HEK293 (cell line): ENCODE results near the gene DGKB.

Experiments
- CTCF ChIA-PET: fragments of 350-600 bp; formaldehyde crosslinking; extraction: SDS; loops from one replicate; lab custom pipeline; 2021; ENCODE audit warnings: antibody characterized with exemption; lab: Yijun Ruan, JAX
- POLR2A ChIA-PET: fragments of 300-600 bp; formaldehyde crosslinking; extraction: SDS; loops from one replicate; lab custom pipeline; 2020; ENCODE audit warnings: antibody characterized with exemption, inconsistent platforms; lab: Yijun Ruan, JAX
- H3K27ac ChIP-seq: fragments of 200-500 bp; sonication (Bioruptor generic); 2 replicates; pipeline ENCODE4 v1.5.1; 2014; ENCODE audit warnings: low read depth, low read length, control low read depth, inconsistent platforms; ENCODE audit errors: extremely low read depth
- H3K36me3 ChIP-seq, 2 experiments: fragments of 200-500 bp in 1 of 2; sonication (Bioruptor generic) in 1 of 2; 1 replicate in 1 of 2; 2 replicates in 1 of 2; pipeline ENCODE4 v1.5.1; 2014 to 2017; ENCODE audit warnings: inconsistent platforms in 2 of 2, low read length in 2 of 2; ENCODE audit not compliant: control insufficient read depth in 2 of 2, insufficient read depth in 1 of 2
- H3K4me1 ChIP-seq: fragments of 200-500 bp; sonication (Bioruptor generic); 2 replicates; pipeline ENCODE4 v1.5.1; 2014; ENCODE audit warnings: mild to moderate bottlenecking, low read length, inconsistent platforms; ENCODE audit not compliant: control insufficient read depth, insufficient read depth
- H3K4me3 ChIP-seq: 2 replicates; pipeline ENCODE4 v1.5.1; 2011; ENCODE audit warnings: low read depth, mild to moderate bottlenecking, control low read depth, low read length, moderate library complexity
- H3K9me3 ChIP-seq: fragments of 200-500 bp; sonication (Bioruptor generic); 2 replicates; pipeline ENCODE4 v1.5.1; 2014; ENCODE audit warnings: low read depth, low read length, inconsistent platforms; ENCODE audit not compliant: control insufficient read depth, insufficient read depth
- MEIS1 ChIP-seq: sonication (generic); formaldehyde crosslinking; IDR thresholded peaks from 2 replicates; pipeline ENCODE4 v1.8.1; 2022; ENCODE audit warnings: missing genetic modification reagents, mild to moderate bottlenecking, borderline replicate concordance
- MYNN ChIP-seq: fragments of 450-650 bp; formaldehyde crosslinking; IDR thresholded peaks from 2 replicates; pipeline ENCODE4 v1.5.1; 2016; ENCODE audit warnings: missing biosample characterization, missing genetic modification characterization, borderline replicate concordance
- REPIN1 ChIP-seq: fragments of 450-650 bp; formaldehyde crosslinking; IDR thresholded peaks from 2 replicates; pipeline ENCODE4 v1.5.1; 2017; ENCODE audit warnings: missing biosample characterization, missing genetic modification characterization, low read depth
- SCRT2 ChIP-seq: fragments of 450-650 bp; formaldehyde crosslinking; IDR thresholded peaks from 2 replicates; pipeline ENCODE4 v1.5.1; 2016; ENCODE audit warnings: missing biosample characterization, missing genetic modification characterization
- ZBTB17 ChIP-seq: fragments of 450-650 bp; formaldehyde crosslinking; IDR thresholded peaks from 2 replicates; pipeline ENCODE4 v1.5.1; 2016; ENCODE audit warnings: missing biosample characterization, missing genetic modification characterization
- ZFP69B ChIP-seq: fragments of 450-650 bp; formaldehyde crosslinking; IDR thresholded peaks from 2 replicates; pipeline ENCODE4 v1.5.1; 2016; ENCODE audit warnings: missing biosample characterization, missing genetic modification characterization
- ZNF132 ChIP-seq: fragments of 450-650 bp; formaldehyde crosslinking; IDR thresholded peaks from 2 replicates; pipeline ENCODE4 v1.5.1; 2017; ENCODE audit warnings: missing biosample characterization, missing genetic modification characterization, borderline replicate concordance
- ZNF157 ChIP-seq: fragments of 450-650 bp; formaldehyde crosslinking; IDR thresholded peaks from 2 replicates; pipeline ENCODE4 v1.5.1; 2016; ENCODE audit warnings: missing biosample characterization, missing genetic modification characterization
- ZNF175 ChIP-seq: fragments of 450-650 bp; formaldehyde crosslinking; IDR thresholded peaks from 2 replicates; pipeline ENCODE4 v1.5.1; 2016; ENCODE audit warnings: missing biosample characterization, missing genetic modification characterization
- ZNF37A ChIP-seq: fragments of 450-650 bp; IDR thresholded peaks from 2 replicates; pipeline ENCODE4 v1.5.1; 2018; ENCODE audit warnings: missing biosample characterization, missing genetic modification characterization
- ZNF394 ChIP-seq: fragments of 450-650 bp; formaldehyde crosslinking; IDR thresholded peaks from 2 replicates; pipeline ENCODE4 v1.5.1; 2016; ENCODE audit warnings: missing biosample characterization, missing genetic modification characterization, mild to moderate bottlenecking, moderate library complexity, borderline replicate concordance
- ZNF544 ChIP-seq: fragments of 450-650 bp; formaldehyde crosslinking; IDR thresholded peaks from 2 replicates; pipeline ENCODE4 v1.5.0; 2017; ENCODE audit warnings: missing biosample characterization, missing genetic modification characterization
- ZNF600 ChIP-seq: fragments of 450-650 bp; formaldehyde crosslinking; IDR thresholded peaks from 2 replicates; pipeline ENCODE4 v1.5.1; 2016; ENCODE audit warnings: missing biosample characterization, missing genetic modification characterization
- ZNF654 ChIP-seq: fragments of 450-650 bp; formaldehyde crosslinking; IDR thresholded peaks from 2 replicates; pipeline ENCODE4 v1.5.1; 2016; ENCODE audit warnings: low read depth, missing biosample characterization, missing genetic modification characterization
- ZNF792 ChIP-seq: fragments of 450-650 bp; formaldehyde crosslinking; IDR thresholded peaks from 2 replicates; pipeline ENCODE4 v1.5.1; 2016; ENCODE audit warnings: missing biosample characterization, missing genetic modification characterization
- TF ChIP-seq, protein P1 (sequence below): fragments of 450-650 bp; formaldehyde crosslinking; IDR thresholded peaks from 2 replicates; pipeline ENCODE4 v1.5.1; 2016; ENCODE audit warnings: missing biosample characterization, missing genetic modification characterization
- TF ChIP-seq, protein P2 (sequence below): fragments of 450-650 bp; formaldehyde crosslinking; IDR thresholded peaks from 2 replicates; pipeline ENCODE4 v1.5.1; 2016; ENCODE audit warnings: missing biosample characterization, missing genetic modification characterization
- TF ChIP-seq, protein P3 (sequence below): fragments of 450-650 bp; formaldehyde crosslinking; conservative IDR thresholded peaks from 2 replicates; pipeline ENCODE4 v1.5.1; 2016; ENCODE audit warnings: low read depth, missing biosample characterization, missing genetic modification characterization
- TF ChIP-seq, protein P4 (sequence below): fragments of 450-650 bp; formaldehyde crosslinking; IDR thresholded peaks from 2 replicates; pipeline ENCODE4 v1.5.1; 2016; ENCODE audit warnings: missing biosample characterization, missing genetic modification characterization
- TF ChIP-seq, protein P5 (sequence below): sonication (generic); formaldehyde crosslinking; IDR thresholded peaks from 2 replicates; pipeline ENCODE4 v1.8.1; 2022; ENCODE audit warnings: mild to moderate bottlenecking, moderate library complexity, missing genetic modification reagents

DGKB gene

DNA sequence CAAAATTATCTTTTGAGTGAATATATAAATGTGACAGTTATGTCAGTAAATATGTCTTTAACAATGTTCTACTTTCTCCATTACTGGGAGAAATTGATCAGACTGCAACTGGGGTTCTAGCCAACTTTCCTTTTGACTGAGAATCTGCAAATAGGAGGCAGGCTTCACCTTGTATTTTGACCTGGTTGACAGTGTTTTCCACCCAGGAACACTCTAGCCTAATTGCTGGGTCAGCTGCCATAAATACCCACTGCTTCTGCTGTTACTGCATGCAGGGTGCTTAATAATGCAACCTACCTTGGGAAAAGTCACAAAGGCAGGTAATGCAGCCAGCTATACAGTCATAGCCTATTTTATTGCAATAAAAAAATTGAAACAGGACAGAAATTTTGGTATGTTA lies 319.0 kb downstream of the DGKB start (continued):
- TF ChIP-seq, protein P1, sequence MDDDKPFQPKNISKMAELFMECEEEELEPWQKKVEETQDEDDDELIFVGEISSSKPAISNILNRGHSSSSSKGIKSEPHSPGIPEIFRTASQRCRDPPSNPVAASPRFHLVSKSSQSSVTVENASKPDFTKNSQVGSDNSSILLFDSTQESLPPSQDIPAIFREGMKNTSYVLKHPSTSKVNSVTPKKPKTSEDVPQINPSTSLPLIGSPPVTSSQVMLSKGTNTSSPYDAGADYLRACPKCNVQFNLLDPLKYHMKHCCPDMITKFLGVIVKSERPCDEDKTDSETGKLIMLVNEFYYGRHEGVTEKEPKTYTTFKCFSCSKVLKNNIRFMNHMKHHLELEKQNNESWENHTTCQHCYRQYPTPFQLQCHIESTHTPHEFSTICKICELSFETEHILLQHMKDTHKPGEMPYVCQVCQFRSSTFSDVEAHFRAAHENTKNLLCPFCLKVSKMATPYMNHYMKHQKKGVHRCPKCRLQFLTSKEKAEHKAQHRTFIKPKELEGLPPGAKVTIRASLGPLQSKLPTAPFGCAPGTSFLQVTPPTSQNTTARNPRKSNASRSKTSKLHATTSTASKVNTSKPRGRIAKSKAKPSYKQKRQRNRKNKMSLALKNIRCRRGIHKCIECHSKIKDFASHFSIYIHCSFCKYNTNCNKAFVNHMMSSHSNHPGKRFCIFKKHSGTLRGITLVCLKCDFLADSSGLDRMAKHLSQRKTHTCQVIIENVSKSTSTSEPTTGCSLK (tag by site-specific recombination) = no peak
- TF ChIP-seq ZNF654 (tag by site-specific recombination) (no peak), REPIN1 (tag by site-specific recombination) (no peak), MEIS1 (CRISPR knock-in tag) (no peak)
- TF ChIP-seq, protein P2, sequence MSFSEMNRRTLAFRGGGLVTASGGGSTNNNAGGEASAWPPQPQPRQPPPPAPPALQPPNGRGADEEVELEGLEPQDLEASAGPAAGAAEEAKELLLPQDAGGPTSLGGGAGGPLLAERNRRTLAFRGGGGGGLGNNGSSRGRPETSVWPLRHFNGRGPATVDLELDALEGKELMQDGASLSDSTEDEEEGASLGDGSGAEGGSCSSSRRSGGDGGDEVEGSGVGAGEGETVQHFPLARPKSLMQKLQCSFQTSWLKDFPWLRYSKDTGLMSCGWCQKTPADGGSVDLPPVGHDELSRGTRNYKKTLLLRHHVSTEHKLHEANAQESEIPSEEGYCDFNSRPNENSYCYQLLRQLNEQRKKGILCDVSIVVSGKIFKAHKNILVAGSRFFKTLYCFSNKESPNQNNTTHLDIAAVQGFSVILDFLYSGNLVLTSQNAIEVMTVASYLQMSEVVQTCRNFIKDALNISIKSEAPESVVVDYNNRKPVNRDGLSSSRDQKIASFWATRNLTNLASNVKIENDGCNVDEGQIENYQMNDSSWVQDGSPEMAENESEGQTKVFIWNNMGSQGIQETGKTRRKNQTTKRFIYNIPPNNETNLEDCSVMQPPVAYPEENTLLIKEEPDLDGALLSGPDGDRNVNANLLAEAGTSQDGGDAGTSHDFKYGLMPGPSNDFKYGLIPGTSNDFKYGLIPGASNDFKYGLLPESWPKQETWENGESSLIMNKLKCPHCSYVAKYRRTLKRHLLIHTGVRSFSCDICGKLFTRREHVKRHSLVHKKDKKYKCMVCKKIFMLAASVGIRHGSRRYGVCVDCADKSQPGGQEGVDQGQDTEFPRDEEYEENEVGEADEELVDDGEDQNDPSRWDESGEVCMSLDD (tag by site-specific recombination) = no peak
- TF ChIP-seq, all 188 proteins: peak for 0

DNA sequence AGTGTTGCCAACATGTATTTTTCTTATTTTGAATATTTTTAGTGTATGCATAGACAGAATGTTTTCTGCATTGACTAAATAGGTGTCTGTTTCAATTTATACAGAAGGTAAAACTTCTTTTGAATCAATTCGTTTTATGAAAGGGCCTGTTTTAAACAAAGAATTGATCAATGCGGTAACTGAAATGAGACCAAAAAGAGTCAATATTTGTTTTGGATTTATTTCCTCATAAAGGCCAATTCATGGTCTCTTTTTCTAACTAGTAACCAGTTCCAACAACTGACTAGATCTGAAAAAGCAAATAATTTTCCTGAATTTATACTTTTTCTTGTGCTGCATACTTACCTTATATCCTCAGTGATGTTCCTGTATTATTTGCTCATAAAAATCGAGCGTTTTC lies 320.5 kb downstream of the DGKB start:
- no peaks in the 10 kb centered on the region for H3K4me1 ChIP-seq
- H3K27ac ChIP-seq = no peak overlapping the region
- ChIA-PET POLR2A (no interaction called here), CTCF (no interaction called here)
- no peaks in the 10 kb centered on the region for H3K9me3 ChIP-seq
- TF ChIP-seq, protein P3, sequence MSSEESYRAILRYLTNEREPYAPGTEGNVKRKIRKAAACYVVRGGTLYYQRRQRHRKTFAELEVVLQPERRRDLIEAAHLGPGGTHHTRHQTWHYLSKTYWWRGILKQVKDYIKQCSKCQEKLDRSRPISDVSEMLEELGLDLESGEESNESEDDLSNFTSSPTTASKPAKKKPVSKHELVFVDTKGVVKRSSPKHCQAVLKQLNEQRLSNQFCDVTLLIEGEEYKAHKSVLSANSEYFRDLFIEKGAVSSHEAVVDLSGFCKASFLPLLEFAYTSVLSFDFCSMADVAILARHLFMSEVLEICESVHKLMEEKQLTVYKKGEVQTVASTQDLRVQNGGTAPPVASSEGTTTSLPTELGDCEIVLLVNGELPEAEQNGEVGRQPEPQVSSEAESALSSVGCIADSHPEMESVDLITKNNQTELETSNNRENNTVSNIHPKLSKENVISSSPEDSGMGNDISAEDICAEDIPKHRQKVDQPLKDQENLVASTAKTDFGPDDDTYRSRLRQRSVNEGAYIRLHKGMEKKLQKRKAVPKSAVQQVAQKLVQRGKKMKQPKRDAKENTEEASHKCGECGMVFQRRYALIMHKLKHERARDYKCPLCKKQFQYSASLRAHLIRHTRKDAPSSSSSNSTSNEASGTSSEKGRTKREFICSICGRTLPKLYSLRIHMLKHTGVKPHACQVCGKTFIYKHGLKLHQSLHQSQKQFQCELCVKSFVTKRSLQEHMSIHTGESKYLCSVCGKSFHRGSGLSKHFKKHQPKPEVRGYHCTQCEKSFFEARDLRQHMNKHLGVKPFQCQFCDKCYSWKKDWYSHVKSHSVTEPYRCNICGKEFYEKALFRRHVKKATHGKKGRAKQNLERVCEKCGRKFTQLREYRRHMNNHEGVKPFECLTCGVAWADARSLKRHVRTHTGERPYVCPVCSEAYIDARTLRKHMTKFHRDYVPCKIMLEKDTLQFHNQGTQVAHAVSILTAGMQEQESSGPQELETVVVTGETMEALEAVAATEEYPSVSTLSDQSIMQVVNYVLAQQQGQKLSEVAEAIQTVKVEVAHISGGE (tag by site-specific recombination) = no peak
- TF ChIP-seq ZNF132 (tag by site-specific recombination) = no peak
- no peak for TF ChIP-seq ZNF394
- no peak for TF ChIP-seq ZNF600 (tag by site-specific recombination)
- TF ChIP-seq ZBTB17 (tag by site-specific recombination) = no peak
- TF ChIP-seq ZFP69B (tag by site-specific recombination) = no peak
- no peak for TF ChIP-seq ZNF37A
- no peak for TF ChIP-seq ZNF157 (tag by site-specific recombination)
- no peak for TF ChIP-seq ZNF175
- no peak for TF ChIP-seq MYNN (tag by site-specific recombination)
- H3K36me3 ChIP-seq = no peaks in the 10 kb centered on the region
- H3K4me3 ChIP-seq = no peak overlapping the region

DNA sequence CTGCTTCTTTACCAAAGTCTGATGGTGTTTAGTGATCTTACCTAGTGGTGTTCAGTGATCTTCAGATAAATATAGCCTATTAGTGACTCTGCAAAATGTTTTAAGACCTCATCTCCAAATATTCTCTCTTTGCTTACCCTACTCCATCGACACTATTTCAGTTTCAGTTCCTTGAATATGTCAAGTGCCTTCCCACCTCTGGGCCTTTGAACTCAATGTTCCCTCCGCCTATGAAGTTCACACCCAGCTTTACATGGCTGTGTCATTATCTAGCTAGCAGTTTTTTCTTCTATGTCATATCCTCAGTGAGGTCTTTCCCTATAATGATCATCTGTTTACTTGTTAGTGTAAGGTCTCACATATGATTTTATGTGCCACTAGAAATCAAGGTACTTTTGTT lies 322.6 kb downstream of the DGKB start:
- H3K36me3 ChIP-seq = no peaks in the 10 kb centered on the region
- no peak overlapping the region for H3K4me3 ChIP-seq
- CTCF ChIA-PET = interaction anchor here (0.7 kb wide), 1 partner anchor 1094 kb away, joined by 3 read pairs; no protein-coding TSS in a partner anchor
- POLR2A ChIA-PET = no interaction called here
- no peaks in the 10 kb centered on the region for H3K9me3 ChIP-seq
- no peak overlapping the region for H3K27ac ChIP-seq
- no peaks in the 10 kb centered on the region for H3K4me1 ChIP-seq
- TF ChIP-seq ZNF544 (tag by site-specific recombination) (no peak), SCRT2 (no peak), ZNF792 (tag by site-specific recombination) (no peak)
- TF ChIP-seq, protein P4, sequence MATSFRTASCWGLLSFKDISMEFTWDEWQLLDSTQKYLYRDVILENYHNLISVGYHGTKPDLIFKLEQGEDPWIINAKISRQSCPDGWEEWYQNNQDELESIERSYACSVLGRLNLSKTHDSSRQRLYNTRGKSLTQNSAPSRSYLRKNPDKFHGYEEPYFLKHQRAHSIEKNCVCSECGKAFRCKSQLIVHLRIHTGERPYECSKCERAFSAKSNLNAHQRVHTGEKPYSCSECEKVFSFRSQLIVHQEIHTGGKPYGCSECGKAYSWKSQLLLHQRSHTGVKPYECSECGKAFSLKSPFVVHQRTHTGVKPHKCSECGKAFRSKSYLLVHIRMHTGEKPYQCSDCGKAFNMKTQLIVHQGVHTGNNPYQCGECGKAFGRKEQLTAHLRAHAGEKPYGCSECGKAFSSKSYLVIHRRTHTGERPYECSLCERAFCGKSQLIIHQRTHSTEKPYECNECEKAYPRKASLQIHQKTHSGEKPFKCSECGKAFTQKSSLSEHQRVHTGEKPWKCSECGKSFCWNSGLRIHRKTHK = no peak
- TF ChIP-seq, protein P5, sequence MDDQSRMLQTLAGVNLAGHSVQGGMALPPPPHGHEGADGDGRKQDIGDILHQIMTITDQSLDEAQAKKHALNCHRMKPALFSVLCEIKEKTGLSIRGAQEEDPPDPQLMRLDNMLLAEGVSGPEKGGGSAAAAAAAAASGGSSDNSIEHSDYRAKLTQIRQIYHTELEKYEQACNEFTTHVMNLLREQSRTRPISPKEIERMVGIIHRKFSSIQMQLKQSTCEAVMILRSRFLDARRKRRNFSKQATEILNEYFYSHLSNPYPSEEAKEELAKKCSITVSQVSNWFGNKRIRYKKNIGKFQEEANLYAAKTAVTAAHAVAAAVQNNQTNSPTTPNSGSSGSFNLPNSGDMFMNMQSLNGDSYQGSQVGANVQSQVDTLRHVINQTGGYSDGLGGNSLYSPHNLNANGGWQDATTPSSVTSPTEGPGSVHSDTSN (CRISPR knock-in tag) = no peak
- TF ChIP-seq, protein P2 (tag by site-specific recombination) = no peak
